CD4-positive, alpha-beta T cell treated with Interleukin-4 for 4 hours (primary cell): ENCODE measurements around the gene MAPKAP1.

Source experiments
- DNase-seq: peaks from one replicate; pipeline ENCODE4 v3.0.0-alpha.2; 2020

The MAPKAP1 gene

GRCh38 chr9:125672876-125673275 lies 34.1 kb downstream of the MAPKAP1 start:
- DNase-seq = no peak

GRCh38 chr9:125663127-125663526 lies 43.9 kb downstream of the MAPKAP1 start:
- peak; percentile 14 for DNase-seq

GRCh38 chr9:125660557-125660956 lies 46.5 kb downstream of the MAPKAP1 start:
- no peak for DNase-seq

GRCh38 chr9:125659954-125660353 lies 47.1 kb downstream of the MAPKAP1 start:
- DNase-seq = no peak

- DNase-seq = no peak
Measured at GRCh38 chr9:125659201-125659840, 47.7 kb downstream of the MAPKAP1 start.

GRCh38 chr9:125656560-125656959 lies 50.4 kb downstream of the MAPKAP1 start:
- no peak for DNase-seq

- no peak for DNase-seq
Measured at GRCh38 chr9:125655691-125656410, 51.2 kb downstream of the MAPKAP1 start.

- no peak for DNase-seq
Measured at GRCh38 chr9:125655066-125655633, 51.9 kb downstream of the MAPKAP1 start.

GRCh38 chr9:125654121-125654520 lies 52.9 kb downstream of the MAPKAP1 start:
- DNase-seq = no peak

- DNase-seq = no peak
Measured at GRCh38 chr9:125653325-125653724, 53.7 kb downstream of the MAPKAP1 start.

GRCh38 chr9:125652759-125653158 lies 54.2 kb downstream of the MAPKAP1 start:
- no peak for DNase-seq

- DNase-seq = no peak
Measured at GRCh38 chr9:125652233-125652594, 54.8 kb downstream of the MAPKAP1 start.

GRCh38 chr9:125651576-125652232 lies 55.3 kb downstream of the MAPKAP1 start:
- DNase-seq = no peak

- peak; percentile 27 for DNase-seq
Measured at GRCh38 chr9:125650271-125650737, 56.7 kb downstream of the MAPKAP1 start.

- DNase-seq = no peak
Measured at GRCh38 chr9:125649826-125650225, 57.2 kb downstream of the MAPKAP1 start.

- peak; percentile 31 for DNase-seq
Measured at GRCh38 chr9:125649315-125649714, 57.7 kb downstream of the MAPKAP1 start.

GRCh38 chr9:125648294-125648693 lies 58.7 kb downstream of the MAPKAP1 start:
- DNase-seq = no peak

- DNase-seq = peak; percentile 27
Measured at GRCh38 chr9:125646621-125647100, 60.3 kb downstream of the MAPKAP1 start.

GRCh38 chr9:125646217-125646616 lies 60.8 kb downstream of the MAPKAP1 start:
- no peak for DNase-seq

- DNase-seq = no peak
Measured at GRCh38 chr9:125644819-125645507, 62.0 kb downstream of the MAPKAP1 start.

- no peak for DNase-seq
Measured at GRCh38 chr9:125642311-125642710, 64.7 kb downstream of the MAPKAP1 start.

- no peak for DNase-seq
Measured at GRCh38 chr9:125639057-125639456, 68.0 kb downstream of the MAPKAP1 start.
